GM23338 (cell line): Measurements from ENCODE around the gene COMMD10. TPM values are rescaled to one million over a fixed set of nuclear protein-coding genes. Genes with fewer than 3 reads are reported as not detected.

Experiments
- ATAC-seq: fragments of 200-7000 bp; cut with Tn5 transposase; 3 replicates; pipeline ENCODE4 v1.9.1; 2020
- DNase-seq: peaks from one replicate; pipeline ENCODE4 v3.0.0-alpha.2; 2015; ENCODE audit warnings: low spot score
- H2AFZ ChIP-seq: fragments of 200-600 bp; sonication (generic); 2 replicates; pipeline ENCODE4 v1.8.0; 2016; ENCODE audit warnings: antibody characterized with exemption, mild to moderate bottlenecking, moderate library complexity
- H3F3A ChIP-seq: fragments of 200-600 bp; sonication (generic); replicated peaks from 2 replicates; pipeline ENCODE4 v1.8.0; 2017; ENCODE audit warnings: antibody characterized with exemption, mixed run types, low read depth
- H3K27ac ChIP-seq: fragments of 200-600 bp; sonication (generic); 2 replicates; pipeline ENCODE4 v1.6.1; 2016; ENCODE audit warnings: low read depth
- H3K27me3 ChIP-seq: fragments of 200-600 bp; sonication (generic); 2 replicates; pipeline ENCODE4 v1.8.0; 2016; ENCODE audit warnings: mild to moderate bottlenecking, mixed run types, moderate library complexity; ENCODE audit not compliant: insufficient read depth
- H3K36me3 ChIP-seq: fragments of 200-600 bp; sonication (generic); 2 replicates; pipeline ENCODE4 v1.8.0; 2016; ENCODE audit warnings: mild to moderate bottlenecking; ENCODE audit not compliant: insufficient read depth
- H3K4me1 ChIP-seq: fragments of 200-600 bp; sonication (generic); 2 replicates; pipeline ENCODE4 v1.8.0; 2016; ENCODE audit warnings: mild to moderate bottlenecking, moderate library complexity; ENCODE audit not compliant: insufficient read depth
- H3K4me2 ChIP-seq: fragments of 200-600 bp; sonication (generic); 2 replicates; pipeline ENCODE4 v1.7.1; 2017; ENCODE audit warnings: mixed run types
- H3K4me3 ChIP-seq: fragments of 200-600 bp; sonication (generic); 2 replicates; pipeline ENCODE4 v1.6.1; 2016; ENCODE audit warnings: mixed run types
- H3K79me2 ChIP-seq: fragments of 200-600 bp; sonication (generic); replicated peaks from 2 replicates; pipeline ENCODE4 v1.8.0; 2017; ENCODE audit warnings: mild to moderate bottlenecking; ENCODE audit not compliant: insufficient read depth
- H3K9me2 ChIP-seq: fragments of 200-600 bp; sonication (generic); 2 replicates; pipeline ENCODE4 v1.8.0; 2017; ENCODE audit not compliant: insufficient read depth
- H4K20me1 ChIP-seq: fragments of 200-600 bp; sonication (generic); replicated peaks from 2 replicates; pipeline ENCODE4 v1.8.0; 2017; ENCODE audit warnings: mild to moderate bottlenecking; ENCODE audit not compliant: insufficient read depth
- H3K27ac Mint-ChIP-seq: 2 replicates; pipeline ENCODE4 v1.8.0; 2020; ENCODE audit warnings: inconsistent platforms, mild to moderate bottlenecking, moderate library complexity, mixed read lengths
- H3K27me3 Mint-ChIP-seq: 3 replicates; pipeline ENCODE4 v1.8.0; 2022; ENCODE audit warnings: low read depth, mild to moderate bottlenecking, moderate library complexity, mixed read lengths, inconsistent platforms; ENCODE audit not compliant: insufficient read depth, poor library complexity
- H3K36me3 Mint-ChIP-seq: 3 replicates; pipeline ENCODE4 v1.8.0; 2021; ENCODE audit warnings: low read depth, mild to moderate bottlenecking, inconsistent platforms, moderate library complexity, mixed read lengths
- H3K4me1 Mint-ChIP-seq: 3 replicates; pipeline ENCODE4 v1.8.0; 2020; ENCODE audit warnings: mild to moderate bottlenecking, inconsistent platforms, mixed read lengths
- H3K4me3 Mint-ChIP-seq: 3 replicates; pipeline ENCODE4 v1.8.0; 2021; ENCODE audit warnings: moderate library complexity, mild to moderate bottlenecking, inconsistent platforms, mixed read lengths
- H3K9me3 Mint-ChIP-seq: 3 replicates; pipeline ENCODE4 v1.8.0; 2020; ENCODE audit warnings: moderate library complexity, mild to moderate bottlenecking, inconsistent platforms, mixed read lengths
- CREB1 ChIP-seq: fragments of 250-450 bp; sonication (Bioruptor Pico); IDR thresholded peaks from 2 replicates; pipeline ENCODE4 v1.5.0; 2020; ENCODE audit warnings: low read depth, mild to moderate bottlenecking, moderate library complexity
- ETS1 ChIP-seq: IDR thresholded peaks from 2 replicates; pipeline ENCODE4 v1.6.1; 2016; ENCODE audit warnings: antibody characterized with exemption
- EZH2 ChIP-seq: fragments of 200-600 bp; sonication (generic); IDR thresholded peaks from one replicate; pipeline ENCODE4 v1.8.0; 2017; ENCODE audit warnings: antibody characterized with exemption, mild to moderate bottlenecking, low read depth; ENCODE audit not compliant: unreplicated experiment
- EZH2phosphoT487 ChIP-seq: fragments of 200-600 bp; sonication (generic); IDR thresholded peaks from one replicate; pipeline ENCODE4 v1.8.1; 2018; ENCODE audit warnings: antibody characterized with exemption; ENCODE audit not compliant: unreplicated experiment
- JUNB ChIP-seq: IDR thresholded peaks from one replicate; pipeline ENCODE4 v1.6.1; 2016; ENCODE audit warnings: antibody characterized with exemption; ENCODE audit not compliant: unreplicated experiment
- NANOG ChIP-seq: IDR thresholded peaks from 2 replicates; pipeline ENCODE4 v1.6.1; 2016; ENCODE audit warnings: antibody characterized with exemption, borderline replicate concordance
- POLR2AphosphoS5 ChIP-seq: IDR thresholded peaks from 2 replicates; pipeline ENCODE4 v1.6.1; 2016; ENCODE audit warnings: antibody characterized with exemption, low read depth
- REST ChIP-seq: IDR thresholded peaks from one replicate; pipeline ENCODE4 v1.6.1; 2018; ENCODE audit warnings: antibody characterized with exemption; ENCODE audit not compliant: unreplicated experiment
- STAT1 ChIP-seq: IDR thresholded peaks from one replicate; pipeline ENCODE4 v1.6.1; 2016; ENCODE audit warnings: antibody characterized with exemption; ENCODE audit not compliant: unreplicated experiment
- ZNF114 ChIP-seq: fragments of 250-450 bp; sonication (Bioruptor Pico); IDR thresholded peaks from 2 replicates; pipeline ENCODE4 v1.5.0; 2020; ENCODE audit warnings: mild to moderate bottlenecking, moderate library complexity
- ZNF331 ChIP-seq: fragments of 250-450 bp; sonication (Bioruptor Pico); IDR thresholded peaks from 2 replicates; pipeline ENCODE4 v1.5.0; 2020; ENCODE audit warnings: low read depth, mild to moderate bottlenecking, moderate library complexity
- ZNF462 ChIP-seq: fragments of 250-450 bp; sonication (Bioruptor Pico); IDR thresholded peaks from 2 replicates; pipeline ENCODE4 v1.5.0; 2020; ENCODE audit warnings: mild to moderate bottlenecking, moderate library complexity
- polyA plus RNA-seq: library from polyadenylated mRNA; unstranded; fragments of >200 nt; fragmentation: Nextera tagmentation; extraction: Ambion mirVana; gene quantifications from 2 replicates; pipeline ENCODE4 v1.2.1, GENCODE V29; 2016
- total RNA-seq: library from RNA; depleted of rRNA; stranded (reverse); fragments of >200 nt; shearing (Covaris generic); gene quantifications from 2 replicates; pipeline ENCODE4 v1.2.3, GENCODE V29; 2014
- TF ChIP-seq, protein P1 (sequence below), 2 experiments: fragments of 200-600 bp in 1 of 2; sonication (generic) in 1 of 2; conservative IDR thresholded peaks; 2 replicates each; pipeline versions ENCODE4 v1.5.1 to v1.6.1; 2016 to 2017; ENCODE audit warnings: antibody characterized with exemption in 2 of 2, low read depth in 2 of 2, mild to moderate bottlenecking in 2 of 2, moderate library complexity in 1 of 2

The COMMD10 gene
- total and polyA plus RNA-seq, 2 experiments from 2014 or later: 58.5 to 84.0 TPM

GRCh38 chr5:116229131-116229689, 144.4 kb downstream of the COMMD10 start:
- no peaks in the 10 kb centered on the region for H3F3A ChIP-seq
- peaks cover 24% of the 10 kb centered on the region for H3K4me1 Mint-ChIP-seq
- H3K36me3 ChIP-seq: no peaks in the 10 kb centered on the region
- H3K9me2 ChIP-seq: no peaks in the 10 kb centered on the region
- ATAC-seq (no peak), DNase-seq (no peak)
- no peaks in the 10 kb centered on the region for H3K79me2 ChIP-seq
- no peak overlapping the region for H3K4me3 ChIP-seq
- H3K27ac ChIP-seq: no peak overlapping the region
- no peaks in the 10 kb centered on the region for H3K36me3 Mint-ChIP-seq
- H3K27me3 ChIP-seq: no peaks in the 10 kb centered on the region
- no peak for TF ChIP-seq ETS1
- TF ChIP-seq ZNF114 (CRISPR knock-in tag): no peak
- TF ChIP-seq, protein P1, sequence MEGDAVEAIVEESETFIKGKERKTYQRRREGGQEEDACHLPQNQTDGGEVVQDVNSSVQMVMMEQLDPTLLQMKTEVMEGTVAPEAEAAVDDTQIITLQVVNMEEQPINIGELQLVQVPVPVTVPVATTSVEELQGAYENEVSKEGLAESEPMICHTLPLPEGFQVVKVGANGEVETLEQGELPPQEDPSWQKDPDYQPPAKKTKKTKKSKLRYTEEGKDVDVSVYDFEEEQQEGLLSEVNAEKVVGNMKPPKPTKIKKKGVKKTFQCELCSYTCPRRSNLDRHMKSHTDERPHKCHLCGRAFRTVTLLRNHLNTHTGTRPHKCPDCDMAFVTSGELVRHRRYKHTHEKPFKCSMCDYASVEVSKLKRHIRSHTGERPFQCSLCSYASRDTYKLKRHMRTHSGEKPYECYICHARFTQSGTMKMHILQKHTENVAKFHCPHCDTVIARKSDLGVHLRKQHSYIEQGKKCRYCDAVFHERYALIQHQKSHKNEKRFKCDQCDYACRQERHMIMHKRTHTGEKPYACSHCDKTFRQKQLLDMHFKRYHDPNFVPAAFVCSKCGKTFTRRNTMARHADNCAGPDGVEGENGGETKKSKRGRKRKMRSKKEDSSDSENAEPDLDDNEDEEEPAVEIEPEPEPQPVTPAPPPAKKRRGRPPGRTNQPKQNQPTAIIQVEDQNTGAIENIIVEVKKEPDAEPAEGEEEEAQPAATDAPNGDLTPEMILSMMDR (conservative IDR thresholded peaks at IDR 0.05; ENCODE audit: low read depth in 2 of 2): no peak
- no peak for TF ChIP-seq EZH2
- TF ChIP-seq ZNF462: no peak
- TF ChIP-seq CREB1 (CRISPR knock-in tag): no peak
- TF ChIP-seq STAT1: no peak
- no peak for TF ChIP-seq NANOG
- TF ChIP-seq EZH2phosphoT487: no peak
- no peak for TF ChIP-seq POLR2AphosphoS5
- no peak for TF ChIP-seq REST
- TF ChIP-seq ZNF331 (CRISPR knock-in tag): no peak
- no peak for TF ChIP-seq JUNB
- H4K20me1 ChIP-seq: no peaks in the 10 kb centered on the region
- no peaks in the 10 kb centered on the region for H3K27me3 Mint-ChIP-seq
- no peak overlapping the region for H2AFZ ChIP-seq
- H3K4me2 ChIP-seq: no peak overlapping the region
- peaks cover 5% of the 10 kb centered on the region; the same call in 1 of the 2 replicates for H3K4me1 ChIP-seq
- no peaks in the 10 kb centered on the region for H3K9me3 Mint-ChIP-seq
- H3K27ac Mint-ChIP-seq: no peak overlapping the region
- H3K4me3 Mint-ChIP-seq: no peak overlapping the region
